Prostate gland (tissue), 2 donors: Measurements from ENCODE around the gene GSTK1. TPM values are rescaled to one million over a fixed set of nuclear protein-coding genes. Genes with fewer than 3 reads are reported as not detected.
A peak's percentile ranks its signal among the peaks of the same experiment; 100 is the strongest.
"Not testable (repeated sequence)": the region's sequence is repeated elsewhere in the genome, so short reads cannot be mapped to it uniquely, and the experiment has no call there.

Experiments
- DNase-seq: peaks from one replicate; pipeline ENCODE4 v3.0.0-alpha.2; 2019; ENCODE audit warnings: low spot score
- H3K27ac ChIP-seq, 2 donors: fragments of 200-600 bp; sonication (generic); 2 replicates each; pipeline ENCODE4 v1.5.1; 2017 to 2019
- H3K27me3 ChIP-seq: fragments of 200-600 bp; sonication (generic); replicated peaks from 2 replicates; pipeline ENCODE4 v1.5.1; 2019; ENCODE audit not compliant: insufficient read depth
- H3K36me3 ChIP-seq, 2 donors: fragments of 200-600 bp; sonication (generic); 1 replicate in 1 of 2; 2 replicates in 1 of 2; pipeline versions ENCODE4 v1.5.1 to v1.8.1; 2017 to 2019
- H3K4me1 ChIP-seq: fragments of 200-600 bp; sonication (generic); replicated peaks from 2 replicates; pipeline ENCODE4 v1.5.1; 2019
- H3K4me3 ChIP-seq, 2 donors: fragments of 200-600 bp; sonication (generic); 2 replicates each; pipeline ENCODE4 v1.5.1; 2017 to 2019
- H3K9me3 ChIP-seq: fragments of 200-600 bp; sonication (generic); 2 replicates; pipeline ENCODE4 v1.5.1; 2017
- POLR2A ChIP-seq: fragments of 450-650 bp; IDR thresholded peaks from one replicate; pipeline ENCODE4 v1.6.1; 2016; ENCODE audit warnings: antibody characterized with exemption, mild to moderate bottlenecking
- POLR2AphosphoS5 ChIP-seq: sonication (generic); formaldehyde crosslinking; IDR thresholded peaks from one replicate; pipeline ENCODE4 v1.6.1; 2017; ENCODE audit warnings: antibody characterized with exemption
- WGBS: methylation state at CpG from one replicate; pipeline ENCODE4 v1.1.5; 2018; 5-methylcytosine and 5-hydroxymethylcytosine counted together
- intact Hi-C: fragments of 100-400 bp; cut with DNase I; formaldehyde crosslinking; loops from one replicate; pipeline ENCODE4 v1.14.2; 2022
- total RNA-seq, 2 donors: library from RNA; depleted of rRNA; stranded (reverse); fragments of >200 nt; gene quantifications; one replicate each; pipeline ENCODE4 v1.1.0, GENCODE V29; 2016
- TF ChIP-seq, protein P1 (sequence below), 4 experiments: fragments of 200-600 bp in 2 of 4; fragments of 450-650 bp in 2 of 4; sonication (generic) in 2 of 4; IDR thresholded peaks; 1 replicate in 3 of 4; 2 replicates in 1 of 4; pipeline ENCODE4 v1.5.1; 2016 to 2019; ENCODE audit warnings: antibody characterized with exemption in 4 of 4, mild to moderate bottlenecking in 2 of 4, moderate library complexity in 2 of 4

GSTK1 gene
- total RNA-seq, 2 donors from 2014 or later, result 134 to 153 TPM

DNA sequence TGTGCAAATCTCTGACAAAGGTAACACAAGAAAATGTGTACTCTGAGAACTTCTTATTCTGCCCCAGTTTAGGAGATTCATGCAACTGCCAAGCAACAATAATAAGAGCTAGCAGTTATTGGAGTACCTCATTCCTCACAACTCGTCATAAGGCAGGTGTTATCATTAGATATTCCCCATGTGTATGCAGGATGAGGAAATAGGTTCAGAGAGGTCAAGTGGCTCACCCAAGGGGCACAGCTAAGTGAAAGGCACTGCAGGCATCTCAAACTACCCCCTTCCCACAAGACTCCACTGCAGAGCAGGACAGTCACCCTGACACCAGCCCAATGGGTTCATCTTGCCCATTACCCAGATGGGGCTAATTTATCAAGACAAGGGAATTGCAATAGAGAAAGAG is 1.3 kb upstream of the GSTK1 start:
- TF ChIP-seq, protein P1, sequence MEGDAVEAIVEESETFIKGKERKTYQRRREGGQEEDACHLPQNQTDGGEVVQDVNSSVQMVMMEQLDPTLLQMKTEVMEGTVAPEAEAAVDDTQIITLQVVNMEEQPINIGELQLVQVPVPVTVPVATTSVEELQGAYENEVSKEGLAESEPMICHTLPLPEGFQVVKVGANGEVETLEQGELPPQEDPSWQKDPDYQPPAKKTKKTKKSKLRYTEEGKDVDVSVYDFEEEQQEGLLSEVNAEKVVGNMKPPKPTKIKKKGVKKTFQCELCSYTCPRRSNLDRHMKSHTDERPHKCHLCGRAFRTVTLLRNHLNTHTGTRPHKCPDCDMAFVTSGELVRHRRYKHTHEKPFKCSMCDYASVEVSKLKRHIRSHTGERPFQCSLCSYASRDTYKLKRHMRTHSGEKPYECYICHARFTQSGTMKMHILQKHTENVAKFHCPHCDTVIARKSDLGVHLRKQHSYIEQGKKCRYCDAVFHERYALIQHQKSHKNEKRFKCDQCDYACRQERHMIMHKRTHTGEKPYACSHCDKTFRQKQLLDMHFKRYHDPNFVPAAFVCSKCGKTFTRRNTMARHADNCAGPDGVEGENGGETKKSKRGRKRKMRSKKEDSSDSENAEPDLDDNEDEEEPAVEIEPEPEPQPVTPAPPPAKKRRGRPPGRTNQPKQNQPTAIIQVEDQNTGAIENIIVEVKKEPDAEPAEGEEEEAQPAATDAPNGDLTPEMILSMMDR (IDR thresholded peaks at IDR 0.05), result no peak
- no peak for TF ChIP-seq POLR2A
- no peak for TF ChIP-seq POLR2AphosphoS5
- no peak for DNase-seq
- H3K4me3 ChIP-seq, result no peak overlapping the region
- H3K36me3 ChIP-seq, result no peaks in the 10 kb centered on the region
- intact Hi-C loops, result no loop called here
- no peaks in the 10 kb centered on the region for H3K27me3 ChIP-seq
- no peak overlapping the region for H3K27ac ChIP-seq
- H3K9me3 ChIP-seq, result no peaks in the 10 kb centered on the region
- no peaks in the 10 kb centered on the region for H3K4me1 ChIP-seq
- 91% methylated on average over 1 of the region's 1 CpG for WGBS

DNA sequence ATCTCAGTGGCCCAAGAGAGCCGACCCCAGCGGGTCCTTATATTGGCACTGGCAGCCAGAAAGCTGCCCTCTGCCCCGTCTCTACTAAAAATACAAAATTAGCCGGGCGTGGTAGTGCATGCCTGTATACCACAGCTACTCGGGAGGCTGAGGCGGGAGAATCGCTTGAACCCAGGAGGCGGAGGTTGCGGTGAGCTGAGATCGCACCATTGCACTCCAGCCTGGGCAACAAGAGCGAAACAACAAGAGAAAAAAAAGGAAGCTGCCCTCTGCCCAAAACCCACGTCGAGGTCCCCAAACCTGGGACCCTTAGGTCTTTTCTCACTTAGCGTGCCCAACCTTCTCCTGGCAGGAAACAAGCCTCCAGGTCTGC is 941 bp downstream of the GSTK1 start:
- WGBS, result 65% methylated on average over 15 of the region's 15 CpGs
- intact Hi-C loops, H3K27me3 ChIP-seq, H3K4me1 ChIP-seq, DNase-seq, H3K9me3 ChIP-seq: not testable (repeated sequence)
- peak overlapping the region; percentile 78 to 81 for H3K4me3 ChIP-seq
- peak overlapping the region; percentile 67 to 68 for H3K27ac ChIP-seq
- peaks cover 0 to 12% of the 10 kb centered on the region in 2 donors for H3K36me3 ChIP-seq

DNA sequence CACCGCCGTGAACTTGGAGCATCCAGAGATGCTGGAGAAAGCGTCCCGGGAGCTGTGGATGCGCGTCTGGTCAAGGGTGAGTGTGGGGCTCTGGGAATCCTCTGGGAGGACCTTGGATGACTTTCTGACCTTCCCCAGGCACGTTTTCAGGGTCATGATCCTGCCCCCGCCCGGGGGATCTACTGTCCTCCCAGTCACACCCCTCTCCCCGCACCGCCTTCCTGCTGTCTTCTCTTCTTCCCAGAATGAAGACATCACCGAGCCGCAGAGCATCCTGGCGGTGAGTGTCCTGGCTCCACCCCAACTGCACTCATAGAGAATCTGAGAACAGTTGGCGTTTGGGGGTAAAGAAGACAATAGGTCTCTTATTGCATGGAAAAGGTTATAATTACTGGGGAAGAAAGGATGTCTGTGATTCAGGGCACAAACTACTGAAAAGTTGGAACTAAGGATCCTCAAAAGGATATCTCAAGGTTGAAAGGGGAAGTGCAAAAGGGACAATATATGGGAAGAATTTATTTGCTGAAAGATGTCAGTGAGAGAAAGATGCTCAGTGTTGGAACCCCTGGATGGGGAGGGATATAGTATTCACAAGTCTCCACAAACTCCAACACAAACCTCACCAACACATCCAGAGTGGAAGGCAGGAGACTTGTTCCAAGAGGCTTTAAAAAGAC is 1.9 kb downstream of the GSTK1 start:
- Histone ChIP-seq H3K27ac (no peak overlapping the region), H3K27me3 (no peaks in the 10 kb centered on the region), H3K9me3 (no peaks in the 10 kb centered on the region), H3K4me3 (no peak overlapping the region), H3K36me3 (peaks cover 0 to 12% of the 10 kb centered on the region in 2 donors), H3K4me1 (no peaks in the 10 kb centered on the region)
- TF ChIP-seq POLR2AphosphoS5 (no peak), POLR2A (no peak)
- TF ChIP-seq, protein P1 (IDR thresholded peaks at IDR 0.05), result no peak
- DNase-seq, result no peak
- intact Hi-C loops, result no loop called here
- 89% methylated on average over 15 of the region's 15 CpGs for WGBS

DNA sequence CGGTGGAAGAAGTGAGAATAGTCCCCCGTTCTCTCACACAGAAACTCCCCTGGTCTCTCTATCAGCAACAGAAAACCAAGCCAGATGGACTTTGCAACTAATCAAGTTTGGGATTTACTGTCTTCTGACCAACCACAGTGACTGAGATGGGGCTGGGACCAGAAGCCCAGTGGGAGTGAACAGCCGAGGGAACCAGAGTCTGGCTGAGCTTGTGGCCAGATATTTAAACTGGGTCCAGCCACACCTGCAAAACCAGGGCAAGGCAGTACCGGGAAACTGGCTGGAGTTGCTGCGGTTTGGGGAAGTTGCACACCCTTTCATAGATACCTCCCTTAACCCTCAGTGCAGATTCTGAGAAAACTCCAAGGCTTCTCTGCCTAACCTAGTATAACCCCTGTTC is 6.0 kb downstream of the GSTK1 start:
- WGBS, result 78% methylated on average over 5 of the region's 5 CpGs
- intact Hi-C loops, result no loop called here
- H3K4me1 ChIP-seq, result no peaks in the 10 kb centered on the region
- peaks cover 0 to 12% of the 10 kb centered on the region in 2 donors for H3K36me3 ChIP-seq
- H3K4me3 ChIP-seq, result no peak overlapping the region
- DNase-seq, result no peak
- no peaks in the 10 kb centered on the region for H3K27me3 ChIP-seq
- H3K9me3 ChIP-seq, result no peaks in the 10 kb centered on the region
- TF ChIP-seq POLR2AphosphoS5 (no peak), POLR2A (no peak)
- TF ChIP-seq, protein P1 (IDR thresholded peaks at IDR 0.05), result no peak
- H3K27ac ChIP-seq, result no peak overlapping the region

DNA sequence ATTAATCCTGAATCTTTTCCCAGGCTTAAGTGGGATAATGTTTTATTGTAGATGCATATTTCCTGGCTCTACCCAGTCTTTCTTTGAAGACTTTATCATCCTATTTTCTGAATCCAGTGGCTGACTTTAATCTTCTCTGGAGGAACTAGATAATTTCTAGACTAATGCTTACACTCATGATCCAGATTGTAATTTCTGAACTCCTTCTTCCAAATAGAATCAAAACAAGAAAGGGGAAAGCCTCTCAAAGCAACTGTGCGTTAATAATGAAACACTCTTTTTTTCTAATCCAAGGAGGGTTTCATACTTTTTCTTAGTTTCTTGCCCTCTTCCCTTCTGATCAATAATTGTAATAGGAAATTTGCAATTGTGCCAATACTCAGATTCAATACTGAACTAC is 8.0 kb downstream of the GSTK1 start:
- 83% methylated on average over 1 of the region's 1 CpG for WGBS
- DNase-seq, result no peak
- H3K9me3 ChIP-seq, result no peaks in the 10 kb centered on the region
- no peak overlapping the region for H3K4me3 ChIP-seq
- peaks cover 0 to 12% of the 10 kb centered on the region in 2 donors for H3K36me3 ChIP-seq
- TF ChIP-seq POLR2AphosphoS5 (no peak), POLR2A (no peak)
- TF ChIP-seq, protein P1 (IDR thresholded peaks at IDR 0.05), result no peak
- H3K27ac ChIP-seq, result no peak overlapping the region
- no peaks in the 10 kb centered on the region for H3K27me3 ChIP-seq
- H3K4me1 ChIP-seq, result no peaks in the 10 kb centered on the region
- intact Hi-C loops, result no loop called here
